ENCODE results near the gene VMAC. TPM values are rescaled to one million over a fixed set of nuclear protein-coding genes. Genes with fewer than 3 reads are reported as not detected.

Gene VMAC
- total and polyA plus RNA-seq, 2 of the 13 experiments (the other 11 are each of a cell fraction or from before 2014, with no cell fraction given) = 2.4 TPM

- TF ChIP-seq DNMT3B (CRISPR knock-in tag; conservative IDR thresholded peaks at IDR 0.05) = no peak
- TF ChIP-seq NBN (conservative IDR thresholded peaks at IDR 0.05) = no peak
- TF ChIP-seq, protein P1, sequence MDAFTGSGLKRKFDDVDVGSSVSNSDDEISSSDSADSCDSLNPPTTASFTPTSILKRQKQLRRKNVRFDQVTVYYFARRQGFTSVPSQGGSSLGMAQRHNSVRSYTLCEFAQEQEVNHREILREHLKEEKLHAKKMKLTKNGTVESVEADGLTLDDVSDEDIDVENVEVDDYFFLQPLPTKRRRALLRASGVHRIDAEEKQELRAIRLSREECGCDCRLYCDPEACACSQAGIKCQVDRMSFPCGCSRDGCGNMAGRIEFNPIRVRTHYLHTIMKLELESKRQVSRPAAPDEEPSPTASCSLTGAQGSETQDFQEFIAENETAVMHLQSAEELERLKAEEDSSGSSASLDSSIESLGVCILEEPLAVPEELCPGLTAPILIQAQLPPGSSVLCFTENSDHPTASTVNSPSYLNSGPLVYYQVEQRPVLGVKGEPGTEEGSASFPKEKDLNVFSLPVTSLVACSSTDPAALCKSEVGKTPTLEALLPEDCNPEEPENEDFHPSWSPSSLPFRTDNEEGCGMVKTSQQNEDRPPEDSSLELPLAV (CRISPR knock-in tag; conservative IDR thresholded peaks at IDR 0.05; ENCODE audit: low read depth) = no peak
- no peak for TF ChIP-seq ZNF558 (CRISPR knock-in tag; IDR thresholded peaks at IDR 0.05; ENCODE audit: borderline replicate concordance)
- TF ChIP-seq ZNF572 (CRISPR knock-in tag; IDR thresholded peaks at IDR 0.05) = 0 out of 2 replicates have a peak, but pooled peaks have one; percentile 38
- TF ChIP-seq RELA (CRISPR knock-in tag; IDR thresholded peaks at IDR 0.05) = 0 out of 2 replicates have a peak, but pooled peaks have one; percentile 31
- peak; percentile 83 for TF ChIP-seq ZKSCAN5 (CRISPR knock-in tag; IDR thresholded peaks at IDR 0.05)
- TF ChIP-seq ZNF891 (CRISPR knock-in tag; IDR thresholded peaks at IDR 0.05) = no peak
- peak; percentile 98 for TF ChIP-seq ADNP (CRISPR knock-in tag; IDR thresholded peaks at IDR 0.05)
- TF ChIP-seq, protein P2, sequence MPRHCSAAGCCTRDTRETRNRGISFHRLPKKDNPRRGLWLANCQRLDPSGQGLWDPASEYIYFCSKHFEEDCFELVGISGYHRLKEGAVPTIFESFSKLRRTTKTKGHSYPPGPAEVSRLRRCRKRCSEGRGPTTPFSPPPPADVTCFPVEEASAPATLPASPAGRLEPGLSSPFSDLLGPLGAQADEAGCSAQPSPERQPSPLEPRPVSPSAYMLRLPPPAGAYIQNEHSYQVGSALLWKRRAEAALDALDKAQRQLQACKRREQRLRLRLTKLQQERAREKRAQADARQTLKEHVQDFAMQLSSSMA (CRISPR knock-in tag; IDR thresholded peaks at IDR 0.05) = no peak
- peak; percentile 85 for TF ChIP-seq ZMYM4 (CRISPR knock-in tag; IDR thresholded peaks at IDR 0.05)
- TF ChIP-seq, protein P3, sequence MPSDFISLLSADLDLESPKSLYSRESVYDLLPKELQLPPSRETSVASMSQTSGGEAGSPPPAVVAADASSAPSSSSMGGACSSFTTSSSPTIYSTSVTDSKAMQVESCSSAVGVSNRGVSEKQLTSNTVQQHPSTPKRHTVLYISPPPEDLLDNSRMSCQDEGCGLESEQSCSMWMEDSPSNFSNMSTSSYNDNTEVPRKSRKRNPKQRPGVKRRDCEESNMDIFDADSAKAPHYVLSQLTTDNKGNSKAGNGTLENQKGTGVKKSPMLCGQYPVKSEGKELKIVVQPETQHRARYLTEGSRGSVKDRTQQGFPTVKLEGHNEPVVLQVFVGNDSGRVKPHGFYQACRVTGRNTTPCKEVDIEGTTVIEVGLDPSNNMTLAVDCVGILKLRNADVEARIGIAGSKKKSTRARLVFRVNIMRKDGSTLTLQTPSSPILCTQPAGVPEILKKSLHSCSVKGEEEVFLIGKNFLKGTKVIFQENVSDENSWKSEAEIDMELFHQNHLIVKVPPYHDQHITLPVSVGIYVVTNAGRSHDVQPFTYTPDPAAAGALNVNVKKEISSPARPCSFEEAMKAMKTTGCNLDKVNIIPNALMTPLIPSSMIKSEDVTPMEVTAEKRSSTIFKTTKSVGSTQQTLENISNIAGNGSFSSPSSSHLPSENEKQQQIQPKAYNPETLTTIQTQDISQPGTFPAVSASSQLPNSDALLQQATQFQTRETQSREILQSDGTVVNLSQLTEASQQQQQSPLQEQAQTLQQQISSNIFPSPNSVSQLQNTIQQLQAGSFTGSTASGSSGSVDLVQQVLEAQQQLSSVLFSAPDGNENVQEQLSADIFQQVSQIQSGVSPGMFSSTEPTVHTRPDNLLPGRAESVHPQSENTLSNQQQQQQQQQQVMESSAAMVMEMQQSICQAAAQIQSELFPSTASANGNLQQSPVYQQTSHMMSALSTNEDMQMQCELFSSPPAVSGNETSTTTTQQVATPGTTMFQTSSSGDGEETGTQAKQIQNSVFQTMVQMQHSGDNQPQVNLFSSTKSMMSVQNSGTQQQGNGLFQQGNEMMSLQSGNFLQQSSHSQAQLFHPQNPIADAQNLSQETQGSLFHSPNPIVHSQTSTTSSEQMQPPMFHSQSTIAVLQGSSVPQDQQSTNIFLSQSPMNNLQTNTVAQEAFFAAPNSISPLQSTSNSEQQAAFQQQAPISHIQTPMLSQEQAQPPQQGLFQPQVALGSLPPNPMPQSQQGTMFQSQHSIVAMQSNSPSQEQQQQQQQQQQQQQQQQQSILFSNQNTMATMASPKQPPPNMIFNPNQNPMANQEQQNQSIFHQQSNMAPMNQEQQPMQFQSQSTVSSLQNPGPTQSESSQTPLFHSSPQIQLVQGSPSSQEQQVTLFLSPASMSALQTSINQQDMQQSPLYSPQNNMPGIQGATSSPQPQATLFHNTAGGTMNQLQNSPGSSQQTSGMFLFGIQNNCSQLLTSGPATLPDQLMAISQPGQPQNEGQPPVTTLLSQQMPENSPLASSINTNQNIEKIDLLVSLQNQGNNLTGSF (CRISPR knock-in tag; IDR thresholded peaks at IDR 0.05) = no peak
- TF ChIP-seq HIVEP1 (CRISPR knock-in tag; IDR thresholded peaks at IDR 0.05) = peak; percentile 44; the same call in 1 of the 2 replicates
- TF ChIP-seq ZNF777 (CRISPR knock-in tag; IDR thresholded peaks at IDR 0.05) = peak; percentile 46; the same call in 1 of the 2 replicates
- TF ChIP-seq, protein P4, sequence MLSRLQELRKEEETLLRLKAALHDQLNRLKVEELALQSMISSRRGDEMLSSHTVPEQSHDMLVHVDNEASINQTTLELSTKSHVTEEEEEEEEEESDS (CRISPR knock-in tag; IDR thresholded peaks at IDR 0.05; ENCODE audit: borderline replicate concordance) = no peak
- peak; percentile 56; the same call in 1 of the 2 replicates for TF ChIP-seq REL (CRISPR knock-in tag; conservative IDR thresholded peaks at IDR 0.05)
- no peak for TF ChIP-seq FOXO4 (CRISPR knock-in tag; conservative IDR thresholded peaks at IDR 0.05)
- TF ChIP-seq TBL1XR1 (IDR thresholded peaks at IDR 0.05; ENCODE audit: borderline replicate concordance, low read length, partially characterized antibody) = peak; percentile 72
- peak; percentile 36; the same call in 1 of the 2 replicates for TF ChIP-seq GFI1 (CRISPR knock-in tag; IDR thresholded peaks at IDR 0.05; ENCODE audit: borderline replicate concordance)
- no peak for TF ChIP-seq SMARCC2 (IDR thresholded peaks at IDR 0.05)
- TF ChIP-seq KLF11 (CRISPR knock-in tag; IDR thresholded peaks at IDR 0.05) = peak; percentile 78; the same call in 1 of the 2 replicates
- TF ChIP-seq JDP2 (CRISPR knock-in tag; IDR thresholded peaks at IDR 0.05; ENCODE audit: borderline replicate concordance) = no peak; the same call in 1 of the 2 replicates
- TF ChIP-seq SP4 (CRISPR knock-in tag; IDR thresholded peaks at IDR 0.05) = peak; percentile 43; the same call in 1 of the 2 replicates
Measured at GRCh38 chr19:5870986-5871394, 33.7 kb upstream of the VMAC start (continued).
